HUDEP-2 (cell line): ENCODE results near the gene TMEM119.

Experiments
- DNase-seq, 76 experiments: peaks; one replicate each; lab custom pipeline; 2025; ENCODE audit not compliant: unreplicated experiment in 76 of 76; lab: John Stamatoyannopoulos, UW

The TMEM119 gene

DNA sequence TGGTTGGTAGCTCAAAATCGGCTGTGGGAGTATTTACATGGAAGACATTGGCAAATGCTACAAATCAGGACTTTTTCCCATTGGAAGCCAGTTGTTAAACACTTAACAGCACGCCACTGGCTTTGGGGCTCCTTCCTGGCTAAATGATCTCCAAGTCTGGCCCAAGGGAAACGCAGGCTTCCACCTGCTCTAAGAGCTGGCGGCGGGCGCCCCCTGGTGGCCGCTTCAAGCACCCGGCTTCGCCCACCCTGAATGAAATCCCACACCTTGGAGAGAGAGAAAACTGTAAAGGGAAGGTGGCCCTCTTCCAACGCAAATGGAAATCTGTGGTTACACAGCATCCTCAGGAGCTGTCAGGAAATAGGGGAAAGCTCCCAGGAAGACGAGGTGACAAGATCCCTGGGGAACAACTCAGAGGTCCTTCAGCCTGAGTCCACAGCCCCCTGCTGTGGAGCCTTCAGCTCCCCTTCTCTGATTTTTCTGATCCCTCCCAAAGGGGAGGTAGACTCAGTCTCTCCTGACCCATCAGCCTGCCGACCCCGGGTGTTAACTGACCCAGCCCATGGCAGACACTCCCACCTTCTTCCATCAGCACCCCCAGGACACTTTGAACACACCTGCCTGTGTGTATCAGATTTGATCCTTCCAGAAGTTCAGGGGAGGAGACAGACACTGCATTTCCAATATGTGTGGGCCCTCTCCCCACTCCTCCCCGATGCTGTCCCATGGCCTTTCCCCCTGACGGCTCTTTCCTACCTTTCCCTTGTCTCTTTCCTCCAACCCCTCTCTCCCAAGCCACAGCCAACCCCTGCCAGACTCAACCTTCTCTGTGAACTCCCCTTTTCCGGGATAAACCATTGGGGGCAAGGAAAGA lies 20.4 kb upstream of the TMEM119 start:
- peak in 61 of 76 experiments; percentile 6 to 72 (median 52) for DNase-seq

DNA sequence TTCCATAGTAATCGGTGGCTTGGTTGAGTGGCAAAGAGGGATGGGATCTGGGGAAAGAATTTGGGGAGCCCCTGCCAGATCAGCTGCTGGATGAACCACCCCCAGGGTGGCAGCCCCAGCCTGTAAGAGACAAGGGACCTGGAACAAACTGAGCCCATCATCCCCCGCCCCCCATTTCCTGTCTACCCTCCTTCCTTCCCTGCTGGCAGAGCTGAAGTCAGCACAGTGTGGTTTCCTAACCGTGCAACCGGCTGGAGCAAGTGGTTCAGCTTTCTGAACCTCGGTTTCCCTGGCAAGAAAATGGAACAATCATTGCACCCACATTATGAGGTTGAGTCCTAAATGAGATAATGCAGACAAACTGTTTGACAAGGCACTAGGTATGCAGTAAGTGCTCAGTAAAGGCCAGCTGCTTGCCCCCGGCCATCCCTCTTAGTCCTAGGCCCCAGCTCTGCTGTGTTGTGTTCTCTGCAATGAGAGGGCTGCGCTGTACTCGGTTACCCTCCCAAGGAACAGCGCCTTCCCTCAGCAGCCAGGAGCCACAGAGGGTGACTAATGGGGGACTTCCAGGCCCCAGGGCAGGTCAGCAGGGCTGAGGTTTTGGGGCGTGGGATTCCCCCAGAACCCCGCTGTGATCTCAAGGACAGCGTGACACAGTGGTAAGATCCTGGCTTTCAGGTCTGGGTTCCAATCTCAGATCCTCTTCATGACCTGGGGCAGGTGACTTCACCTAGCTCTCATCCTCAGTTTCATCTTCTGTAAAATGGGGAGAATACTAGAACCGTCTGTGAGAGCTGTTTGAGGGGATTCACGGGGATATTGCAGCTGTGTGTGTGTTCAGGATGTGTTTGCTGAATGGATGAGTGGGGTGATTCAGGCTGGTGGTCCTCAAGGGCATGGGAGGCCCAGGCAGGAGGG lies 19.3 kb upstream of the TMEM119 start:
- no peak for DNase-seq

DNA sequence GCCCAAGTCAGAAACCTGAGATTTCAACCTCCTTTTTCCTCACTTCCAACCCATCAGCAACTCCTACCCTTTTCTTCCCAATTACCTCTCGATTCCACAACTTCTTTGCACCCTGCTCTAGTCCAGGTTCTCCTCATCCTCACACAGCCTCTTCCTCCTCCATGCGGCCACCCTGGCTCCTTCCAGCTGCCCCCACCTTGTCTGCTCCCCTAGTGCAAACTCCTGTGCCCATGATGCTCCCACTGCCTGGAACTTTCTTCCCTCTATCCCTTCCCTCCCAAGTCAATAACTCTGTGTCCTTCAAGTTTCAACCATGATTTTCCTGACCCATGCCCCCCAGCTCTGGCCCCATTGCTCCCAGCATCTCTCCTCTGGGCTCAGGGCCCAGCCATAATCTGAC lies 18.5 kb upstream of the TMEM119 start:
- no peak for DNase-seq

DNA sequence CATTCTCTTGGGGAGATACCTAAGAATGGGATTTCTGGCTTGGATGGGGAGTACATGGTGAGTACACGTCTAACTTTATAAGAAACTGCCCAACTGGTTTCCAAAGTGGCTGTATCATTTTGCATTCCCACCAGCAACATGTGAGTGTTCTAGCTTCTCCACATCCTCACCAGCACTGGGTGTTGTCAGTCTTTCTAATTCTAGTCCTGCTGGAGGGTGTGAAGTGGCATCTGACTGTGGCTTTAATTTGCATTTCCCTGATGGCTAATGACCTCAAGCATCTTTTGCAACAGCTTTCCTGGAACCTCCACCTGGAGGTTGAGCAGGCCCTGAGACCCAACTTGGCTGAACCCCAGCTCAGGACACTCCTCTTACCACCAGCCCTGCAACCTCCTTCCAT lies 18.0 kb upstream of the TMEM119 start:
- DNase-seq = no peak

DNA sequence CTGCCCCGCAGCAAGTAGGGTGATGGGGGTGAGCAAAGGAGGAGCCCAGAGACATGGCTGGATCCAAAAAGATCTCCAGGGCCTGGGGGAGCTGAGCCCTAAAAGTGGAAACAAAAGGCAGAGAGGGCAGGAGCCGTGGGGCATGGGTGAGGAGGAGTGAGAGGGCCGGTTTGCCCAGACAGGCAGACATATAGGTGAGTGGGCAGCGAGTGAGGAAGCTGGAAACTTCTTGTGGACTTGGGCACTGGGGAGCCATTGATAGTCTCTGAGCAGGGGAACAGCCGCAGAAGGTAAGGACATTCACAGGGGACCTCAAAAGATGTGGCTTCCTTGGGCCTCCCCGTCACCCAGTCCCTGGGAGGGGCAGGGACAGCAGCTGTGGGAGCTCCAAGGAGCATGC lies 16.8 kb upstream of the TMEM119 start:
- DNase-seq = no peak

DNA sequence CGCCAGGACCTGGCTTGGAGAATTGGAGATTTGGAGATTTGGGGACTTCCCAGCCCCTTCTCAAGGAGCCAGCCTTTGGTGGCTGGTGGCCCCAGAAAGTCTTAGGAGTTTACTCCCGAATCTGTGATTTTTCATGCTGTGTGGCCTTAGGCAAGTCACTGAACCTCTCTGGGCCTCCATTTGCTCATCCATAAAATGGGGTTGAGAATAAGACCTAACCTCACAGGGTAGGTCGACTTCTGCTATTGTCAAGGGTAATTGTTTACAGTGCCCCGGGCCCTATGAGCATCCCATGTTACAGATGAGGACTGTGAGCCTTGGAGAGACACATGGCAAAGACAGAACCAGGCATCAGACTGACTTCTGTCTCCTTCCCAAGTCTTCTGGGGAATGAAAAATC lies 16.2 kb upstream of the TMEM119 start:
- DNase-seq = no peak

DNA sequence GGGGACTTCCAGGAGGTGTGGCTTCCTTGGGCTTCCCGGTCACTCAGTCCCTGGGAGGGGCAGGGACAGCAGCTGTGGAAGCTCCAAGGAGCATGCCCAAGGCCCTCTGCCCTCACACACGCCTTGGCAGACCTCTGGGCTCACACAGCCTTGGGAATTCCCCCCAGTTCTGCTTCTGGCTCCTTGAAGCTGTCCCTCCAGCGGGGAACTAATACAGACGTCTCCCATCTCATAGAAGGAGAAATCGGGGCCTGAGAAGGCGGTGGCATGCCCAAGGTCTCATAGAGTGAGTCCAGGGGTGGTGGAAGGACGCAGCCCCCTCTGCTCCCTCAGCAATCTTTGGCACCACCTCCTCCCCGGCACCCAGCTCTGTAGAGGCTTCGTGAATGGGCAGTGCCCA lies 15.7 kb upstream of the TMEM119 start:
- DNase-seq = no peak

DNA sequence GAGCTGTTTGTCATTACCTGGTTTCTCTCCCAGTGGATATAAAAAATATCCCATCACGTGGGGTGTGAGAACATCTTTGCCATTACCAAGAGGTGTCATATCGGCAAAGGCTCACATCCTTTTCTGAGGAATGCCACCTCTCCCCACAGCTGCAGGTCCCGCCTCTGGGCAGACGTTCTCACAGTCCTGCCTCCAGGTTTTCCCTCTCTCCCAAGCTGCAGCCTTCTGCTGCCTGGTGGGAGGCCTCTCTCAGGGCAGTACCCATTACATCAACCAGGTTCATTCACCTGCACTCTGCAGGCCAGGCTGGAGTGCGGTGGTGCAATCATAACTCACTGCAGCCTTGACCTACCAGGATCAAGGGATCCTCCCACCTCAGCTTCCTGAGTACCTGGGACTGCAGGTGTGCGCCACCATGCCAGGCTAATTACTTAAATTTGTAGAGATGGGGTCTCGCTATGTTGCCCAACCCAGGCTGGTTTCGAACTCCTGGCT lies 15.0 kb upstream of the TMEM119 start:
- DNase-seq = no peak

DNA sequence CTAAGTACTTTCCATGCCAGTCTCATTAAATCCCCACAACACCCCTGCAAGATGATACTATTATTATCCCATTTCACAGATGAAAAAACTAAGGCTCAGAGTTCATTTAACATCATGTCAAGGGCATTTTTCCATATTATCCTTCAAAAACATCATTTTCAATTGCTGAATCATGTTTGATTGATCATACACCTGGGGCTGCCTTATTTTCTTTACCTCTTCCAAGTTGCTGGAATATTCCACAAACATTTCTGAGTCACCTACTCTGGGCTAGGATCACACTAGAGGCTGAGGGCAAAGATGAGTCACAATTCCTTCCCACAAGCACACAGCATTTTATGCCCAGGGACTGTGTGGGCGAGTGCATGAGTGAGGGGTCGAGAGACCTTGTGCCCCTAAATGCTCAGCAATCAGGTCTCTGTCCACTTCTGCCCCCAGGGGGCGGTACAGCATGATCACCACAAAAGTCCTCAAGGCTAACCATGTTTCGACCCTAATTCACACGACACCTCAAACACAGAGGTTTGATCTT lies 14.1 kb upstream of the TMEM119 start:
- peak in 32 of 76 experiments; percentile 7 to 56 (median 23) for DNase-seq

DNA sequence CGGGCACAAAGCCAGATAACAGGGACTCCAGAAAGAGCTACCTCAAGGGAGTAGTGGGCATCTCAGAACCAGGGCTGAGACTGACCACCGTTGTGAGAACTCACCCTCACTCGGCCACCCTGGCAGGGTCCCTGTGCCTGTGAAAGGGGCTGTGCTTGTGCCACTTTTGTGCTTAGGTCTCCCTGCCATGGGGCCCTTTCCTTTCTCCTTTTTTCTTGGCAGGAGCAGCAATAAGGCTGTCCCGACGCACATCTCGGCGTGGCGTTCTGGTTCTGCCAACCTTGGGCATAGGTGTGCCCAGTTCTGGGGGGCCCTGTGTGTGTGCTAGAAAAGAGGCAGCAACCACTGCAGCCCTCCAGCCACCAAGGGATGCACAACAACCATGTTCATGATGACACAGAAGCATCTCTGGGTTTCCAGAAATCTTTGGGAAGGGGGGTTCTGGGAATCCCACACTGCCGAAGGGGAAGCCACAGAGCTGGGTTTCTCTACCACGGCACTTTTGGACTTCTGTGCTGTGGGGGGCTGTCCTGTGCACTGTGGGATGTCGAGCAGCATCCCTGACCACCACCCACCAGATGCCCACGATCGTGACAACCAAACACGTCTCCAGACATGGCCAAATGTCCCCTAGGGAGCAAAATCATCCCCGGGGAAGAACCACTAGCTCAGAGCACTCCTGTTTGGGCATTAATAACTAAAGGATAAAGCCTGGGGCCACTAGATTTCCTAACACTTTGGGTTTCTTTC lies 13.1 kb upstream of the TMEM119 start:
- no peak for DNase-seq

DNA sequence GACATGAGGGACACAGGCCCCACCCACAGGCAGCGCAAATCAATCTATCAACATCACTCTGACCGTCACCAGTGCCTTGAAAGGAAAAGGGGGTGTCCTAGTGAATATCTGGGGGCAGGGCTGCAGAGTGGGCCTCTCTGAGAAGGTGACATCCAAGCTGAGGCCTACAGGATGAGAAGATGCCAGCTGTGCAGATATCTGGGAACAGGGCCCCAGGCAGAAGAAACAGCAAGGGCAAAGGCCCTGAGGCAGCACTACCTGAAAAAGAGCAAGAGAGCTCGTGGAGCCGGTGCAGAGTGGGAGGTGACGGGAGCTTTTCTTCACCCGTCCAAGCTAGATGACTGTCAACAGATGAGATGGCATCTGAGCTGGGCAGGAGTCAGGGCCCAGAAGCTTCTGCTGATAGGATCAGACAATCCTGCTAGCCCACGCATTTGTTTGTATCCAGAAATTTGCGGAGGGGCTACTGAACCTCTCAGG lies 12.5 kb upstream of the TMEM119 start:
- no peak for DNase-seq

DNA sequence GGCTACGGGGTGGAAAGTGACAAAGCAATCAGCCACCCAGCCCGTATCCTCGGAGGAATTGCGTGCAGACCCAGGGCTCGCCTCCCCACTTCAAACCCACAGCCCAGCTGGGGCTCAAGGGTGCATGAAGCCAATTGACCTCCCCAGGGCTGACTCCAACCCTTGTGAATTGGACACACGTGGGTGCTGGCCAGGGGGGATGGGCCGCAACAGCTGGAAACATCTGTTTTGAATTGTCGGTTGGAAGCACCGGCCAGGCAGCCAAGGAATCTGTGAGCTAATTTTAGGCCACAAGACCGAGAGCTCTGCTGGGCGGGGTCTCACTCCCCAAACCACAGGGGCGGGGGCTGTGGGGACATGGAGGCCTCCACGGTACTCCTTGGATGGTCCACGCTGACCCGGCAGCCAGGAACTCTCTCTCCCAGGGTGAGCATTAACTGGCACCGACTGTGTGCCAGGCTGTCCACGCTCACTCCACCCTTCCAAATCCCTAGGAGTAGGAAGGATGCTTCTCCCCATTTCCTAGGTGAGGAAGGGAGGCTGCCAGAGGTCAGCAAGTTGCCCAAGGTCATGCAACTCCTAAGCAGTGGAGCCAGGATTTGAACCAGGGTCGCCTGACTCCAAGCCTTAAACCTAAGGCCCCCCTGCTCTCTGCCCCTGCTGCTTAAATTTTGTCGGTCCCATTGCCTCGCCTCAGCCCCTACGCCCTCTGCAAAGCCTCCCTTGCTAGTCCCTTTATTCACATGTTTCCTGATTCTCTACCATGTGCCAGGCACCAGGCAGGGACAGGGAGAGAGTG lies 11.9 kb upstream of the TMEM119 start:
- no peak for DNase-seq

DNA sequence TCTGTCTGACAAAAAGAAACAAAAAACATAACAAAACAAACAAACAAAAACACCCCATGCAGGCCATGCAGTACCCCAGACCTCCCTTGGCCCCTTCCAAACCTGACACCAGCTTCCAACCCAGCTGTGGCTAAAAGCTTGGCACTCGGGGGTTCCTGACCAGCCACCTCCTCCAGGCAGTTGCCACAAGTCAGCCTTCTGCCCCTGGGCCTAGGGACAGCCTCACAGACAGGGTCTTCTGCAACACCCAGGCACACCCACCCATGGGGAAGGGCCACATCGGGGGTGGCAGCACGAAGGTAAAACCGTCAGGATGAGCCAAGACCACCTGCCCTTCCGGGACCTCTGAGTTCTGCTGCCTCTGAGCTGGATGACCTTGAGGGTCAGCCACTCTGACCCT lies 10.7 kb upstream of the TMEM119 start:
- no peak for DNase-seq

DNA sequence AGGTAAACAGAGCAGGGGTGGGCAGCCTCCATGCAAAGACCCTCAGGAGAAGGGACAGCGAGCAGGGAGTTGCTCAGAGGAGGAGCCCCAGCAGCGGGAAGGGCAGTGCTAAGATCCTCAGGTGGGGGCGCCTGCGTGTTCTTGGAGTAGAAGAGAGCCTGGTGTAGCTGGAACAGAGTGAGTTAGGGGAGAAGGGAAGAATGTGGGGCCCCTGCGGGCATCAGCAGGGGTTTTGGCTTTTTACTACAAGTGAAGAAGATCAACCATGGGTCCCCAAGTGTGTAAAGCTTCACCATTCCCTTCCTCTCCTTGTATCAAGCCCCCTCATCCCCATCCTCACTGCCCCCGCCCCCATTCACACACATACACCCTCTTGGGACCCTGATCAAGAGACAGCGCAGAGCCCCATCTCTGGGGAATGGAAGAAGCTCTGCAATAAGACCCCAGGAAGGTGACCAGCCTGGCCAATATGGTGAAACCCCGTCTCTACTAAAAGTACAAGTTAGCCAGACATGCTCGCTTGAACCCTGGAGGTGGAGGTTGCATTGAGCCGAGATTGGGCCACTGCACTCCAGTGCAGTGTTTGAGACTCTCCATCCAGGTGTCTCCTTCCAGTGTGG lies 10.2 kb upstream of the TMEM119 start:
- no peak for DNase-seq

DNA sequence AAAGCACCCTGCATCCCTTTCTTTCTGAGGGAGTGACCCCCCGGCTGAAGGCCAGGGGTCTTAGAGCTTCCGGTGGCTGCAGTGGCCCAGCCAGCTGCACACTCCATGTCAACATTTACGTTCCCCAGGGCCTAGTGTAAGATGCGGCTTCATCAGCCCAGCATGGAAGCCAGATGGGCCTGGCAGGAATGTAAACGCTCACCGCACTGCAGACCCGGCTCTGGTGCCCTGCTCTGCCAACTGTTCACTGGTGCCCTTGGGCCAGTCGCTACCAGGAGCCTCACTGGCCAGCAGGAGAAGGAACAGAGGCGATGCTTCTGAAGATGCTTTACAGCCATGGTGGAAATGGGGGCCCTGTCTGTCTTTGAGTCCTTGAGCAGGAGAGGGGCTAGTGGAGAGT lies 8.6 kb upstream of the TMEM119 start:
- no peak for DNase-seq

DNA sequence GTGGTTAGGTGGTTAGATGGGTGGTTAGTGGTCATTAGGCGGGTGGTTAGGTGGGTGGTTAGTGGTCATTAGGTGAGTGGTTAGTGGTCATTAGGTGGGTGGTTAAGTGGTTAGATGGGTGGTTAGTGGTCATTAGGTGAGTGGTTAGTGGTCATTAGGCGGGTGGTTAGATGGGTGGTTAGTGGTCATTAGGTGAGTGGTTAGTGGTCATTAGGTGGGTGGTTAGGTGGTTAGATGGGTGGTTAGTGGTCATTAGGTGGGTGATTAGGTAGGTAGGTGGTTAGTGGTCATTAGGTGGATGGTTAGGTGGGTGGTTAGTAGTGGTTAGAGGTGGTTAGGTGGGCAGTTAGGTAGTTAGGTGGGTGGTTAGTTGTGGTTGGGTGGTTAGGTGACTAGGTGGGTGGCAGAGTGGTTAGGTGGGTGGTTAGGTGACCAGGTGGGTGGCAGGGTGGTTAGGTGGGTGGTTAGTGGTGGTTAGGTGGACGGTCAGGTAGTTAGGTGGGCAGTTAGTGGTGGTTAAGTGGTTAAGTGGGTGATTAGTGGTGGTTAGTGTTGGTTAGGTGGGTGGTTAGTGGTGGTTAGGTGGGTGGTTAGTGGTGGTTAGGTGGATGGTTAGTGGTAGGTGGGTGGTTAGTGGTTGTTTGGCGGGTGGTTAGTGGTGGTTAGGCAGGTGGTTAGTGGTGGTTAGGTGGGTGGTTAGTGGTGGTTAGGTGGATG lies 8.0 kb upstream of the TMEM119 start:
- no peak for DNase-seq

DNA sequence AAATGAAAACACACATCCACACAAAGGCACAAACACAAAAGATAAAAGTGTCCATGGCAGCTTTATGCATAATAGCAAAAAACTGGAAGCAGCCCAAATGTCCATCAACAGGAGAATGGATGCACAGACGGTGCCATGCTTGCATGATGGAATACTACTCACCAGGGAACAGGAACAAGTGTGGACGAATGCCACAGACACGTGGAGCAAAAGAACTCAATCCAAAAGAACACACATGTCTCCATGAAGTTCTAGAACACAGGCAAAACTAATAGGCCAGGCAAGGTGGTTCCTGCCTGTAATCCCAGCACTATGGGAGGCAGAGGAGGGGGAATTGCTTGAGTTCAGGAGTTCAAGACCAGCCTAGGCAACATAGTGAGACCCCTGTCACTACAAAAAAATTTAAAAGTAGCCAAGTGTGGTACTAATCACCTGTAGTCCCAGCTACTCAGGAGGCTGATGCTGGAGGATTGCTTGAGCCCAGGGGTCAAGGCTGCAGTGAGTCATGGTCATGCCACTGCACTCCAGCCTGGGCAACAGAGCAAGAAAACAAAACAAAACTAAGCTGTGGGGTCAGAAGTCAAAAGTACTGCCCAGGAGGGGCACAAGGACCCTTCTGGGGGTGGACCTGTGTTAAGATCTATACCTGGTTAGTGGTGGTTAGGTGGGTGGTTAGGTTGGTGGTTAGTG lies 7.3 kb upstream of the TMEM119 start:
- DNase-seq = no peak
